ENCODE results near the gene KAZN.

GRCh38 chr1:14826731-14827326 is 228.3 kb downstream of the KAZN start:
- TF ChIP-seq YY1 (IDR thresholded peaks at IDR 0.05; ENCODE audit: low read depth, low read length) (no peak), GABPA (IDR thresholded peaks at IDR 0.05; ENCODE audit: borderline replicate concordance, insufficient read depth, low read length) (no peak), CTCF (IDR thresholded peaks at IDR 0.05; ENCODE audit: control extremely low read depth in 1 of 3, insufficient read depth in 1 of 3, low read depth in 1 of 3, low read length in 3 of 3) (no peak), POLR2AphosphoS5 (IDR thresholded peaks at IDR 0.05; ENCODE audit: low read depth, low read length) (no peak), USF2 (IDR thresholded peaks at IDR 0.05; ENCODE audit: low read length) (no peak), RXRA (IDR thresholded peaks at IDR 0.05; ENCODE audit: insufficient read depth, low read depth, low read length) (no peak)
